WI38 (cell line): ENCODE data around the gene DTNB.

Source experiments
- H3K4me3 ChIP-seq: 2 replicates; pipeline ENCODE4 v1.5.1; 2011; ENCODE audit warnings: low read depth, mild to moderate bottlenecking, control low read depth, low read length
- CTCF ChIP-seq: IDR thresholded peaks from 2 replicates; pipeline ENCODE4 v1.5.1; 2012; ENCODE audit warnings: low read depth, mild to moderate bottlenecking, control low read depth, low read length

DTNB gene

GRCh38 chr2:25371253-25372241, 301.8 kb downstream of the DTNB start:
- TF ChIP-seq CTCF = no peak
- no peak overlapping the region for H3K4me3 ChIP-seq

- H3K4me3 ChIP-seq = no peak overlapping the region
- no peak for TF ChIP-seq CTCF
Measured at GRCh38 chr2:25369876-25370275, 303.5 kb downstream of the DTNB start.

GRCh38 chr2:25369439-25369838, 303.9 kb downstream of the DTNB start:
- no peak for TF ChIP-seq CTCF
- no peak overlapping the region for H3K4me3 ChIP-seq

GRCh38 chr2:25368660-25369059, 304.7 kb downstream of the DTNB start:
- TF ChIP-seq CTCF = no peak
- H3K4me3 ChIP-seq = no peak overlapping the region

GRCh38 chr2:25367296-25367695, 306.1 kb downstream of the DTNB start:
- H3K4me3 ChIP-seq = no peak overlapping the region
- no peak for TF ChIP-seq CTCF

- no peak for TF ChIP-seq CTCF
- H3K4me3 ChIP-seq = no peak overlapping the region
Measured at GRCh38 chr2:25366629-25367028, 306.7 kb downstream of the DTNB start.

GRCh38 chr2:25365241-25365640, 308.1 kb downstream of the DTNB start:
- no peak for TF ChIP-seq CTCF
- H3K4me3 ChIP-seq = no peak overlapping the region
